ENCODE measurements around the gene CBR1. TPM values are rescaled to one million over a fixed set of nuclear protein-coding genes. Genes with fewer than 3 reads are reported as not detected.

CBR1 gene
- total and polyA plus RNA-seq, 10 of the 15 experiments (the other 5 are each of a cell fraction or from before 2014, with no cell fraction given): 16.9 to 138 (median 57.4) TPM

DNA sequence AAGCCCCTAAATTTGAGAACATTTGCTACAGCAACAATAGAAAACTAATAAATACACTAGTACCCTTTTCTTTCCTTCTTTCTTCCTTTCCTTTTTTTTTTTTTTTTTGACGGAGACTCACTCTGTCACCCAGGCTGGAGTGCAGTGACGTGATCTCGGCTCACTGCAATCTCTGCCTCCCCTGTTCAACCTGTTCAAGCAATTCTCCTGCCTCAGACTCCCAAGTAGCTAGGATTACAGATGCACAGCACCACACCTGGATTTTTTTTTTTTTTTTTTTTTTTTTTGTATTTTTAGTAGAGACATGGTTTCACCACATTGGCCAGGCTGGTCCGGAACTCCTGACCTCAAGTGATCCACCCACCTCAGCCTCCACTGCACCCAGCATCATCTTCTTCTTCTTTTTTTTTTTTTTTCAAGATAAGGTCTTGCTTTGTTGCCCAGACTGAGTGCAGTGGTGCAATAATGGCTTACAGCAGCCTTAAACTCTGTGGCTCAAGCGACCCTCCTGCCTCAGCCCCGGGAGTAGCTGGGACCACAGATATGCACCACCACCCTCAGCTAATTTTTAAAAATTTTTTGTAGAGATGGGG, 45.4 kb downstream of the CBR1 start:
- Histone ChIP-seq H2AFZ (ENCODE audit: control insufficient read depth, low read depth, low read length) (no peak overlapping the region), H3K27ac (ENCODE audit: control insufficient read depth, insufficient read depth) (no peak overlapping the region), H3K4me1 (ENCODE audit: control insufficient read depth, insufficient read depth, low read length) (peaks cover 7% of the 10 kb centered on the region), H3K9ac (ENCODE audit: control insufficient read depth, insufficient read depth, low read length) (no peak overlapping the region), H3K4me2 (ENCODE audit: control insufficient read depth, insufficient read depth) (no peak overlapping the region), H3K79me2 (ENCODE audit: control insufficient read depth, insufficient read depth, low read length) (no peaks in the 10 kb centered on the region), H3K4me3 (no peak overlapping the region), H3K9me3 (replicated peaks; ENCODE audit: control insufficient read depth, insufficient read depth, low read length) (no peaks in the 10 kb centered on the region), H4K20me1 (ENCODE audit: control insufficient read depth, insufficient read depth) (no peaks in the 10 kb centered on the region), H3K36me3 (ENCODE audit: control insufficient read depth in 2 of 2, insufficient read depth in 2 of 2, low read length in 1 of 2) (no peaks in the 10 kb centered on the region), H3K27me3 (replicated peaks in 1 of 2; ENCODE audit: control insufficient read depth in 2 of 2, insufficient read depth in 2 of 2, low read length in 1 of 2) (no peaks in the 10 kb centered on the region)
- ChIA-PET RAD21 (ENCODE audit: unreplicated experiment) (interaction anchor here (1.0 kb wide), 1 partner anchor 195 kb away, joined by 3 read pairs; no protein-coding TSS in a partner anchor), POLR2A (no interaction called here), CTCF (interaction anchor here (1.2 to 2.1 kb wide), 5 partner anchors 8 to 1370 kb away, joined by 4 to 6 read pairs (median 4); no protein-coding TSS in a partner anchor), SMC1A (ENCODE audit: uncharacterized antibody, unreplicated experiment) (interaction anchor here (1.2 kb wide), 1 partner anchor 222 kb away, joined by 3 read pairs; no protein-coding TSS in a partner anchor)
- no peak for DNase-seq (ENCODE audit: low read depth, low spot score)
- intact Hi-C loops (cut with micrococcal nuclease; ENCODE audit: unreplicated experiment): loop anchor here (10.0 kb wide), 1 partner anchor 170 kb away; no protein-coding TSS in a partner anchor
- ATAC-seq: no peak
- in situ Hi-C loops (cut with MboI): no loop called here
- no peak for FAIRE-seq
- no TSS peak for BruUV-seq (replicated peaks)
- WGBS (ENCODE audit: insufficient coverage, insufficient replicate concordance, low lambda C conversion rate, missing lambda C conversion rate): 58% methylated on average over 4 of the region's 6 CpGs
- TF ChIP-seq GABPA (IDR thresholded peaks at IDR 0.05; ENCODE audit: low read depth): no peak
- no peak for TF ChIP-seq GATAD2B (conservative IDR thresholded peaks at IDR 0.05; ENCODE audit: low read depth)
- TF ChIP-seq CUX1 (IDR thresholded peaks at IDR 0.05; ENCODE audit: insufficient replicate concordance, low read depth, low read length): no peak
- TF ChIP-seq SIX5 (IDR thresholded peaks at IDR 0.05; ENCODE audit: low read depth, low read length, severe bottlenecking): no peak
- TF ChIP-seq POU2F2 (IDR thresholded peaks at IDR 0.05; ENCODE audit: borderline replicate concordance, low read depth, low read length): no peak
- TF ChIP-seq CREM (IDR thresholded peaks at IDR 0.05; ENCODE audit: low read depth): no peak
- no peak for TF ChIP-seq PRDM15 (CRISPR knock-in tag; IDR thresholded peaks at IDR 0.05)
- no peak for TF ChIP-seq STAT3 (IDR thresholded peaks at IDR 0.05; ENCODE audit: low read depth, low read length)
- TF ChIP-seq SUZ12 (IDR thresholded peaks at IDR 0.05; ENCODE audit: unreplicated experiment): no peak
- no peak for TF ChIP-seq ATF7 (IDR thresholded peaks at IDR 0.05; ENCODE audit: low read depth)
- no peak for TF ChIP-seq ZBTB4 (CRISPR knock-in tag; IDR thresholded peaks at IDR 0.05)
